NT2/D1 (cell line): ENCODE results near the gene RNF151.

ENCODE experiments used
- SUZ12 ChIP-seq: IDR thresholded peaks from 2 replicates; pipeline ENCODE4 v1.6.1; 2011; ENCODE audit not compliant: insufficient read length, insufficient read depth; ENCODE audit errors: extremely low read depth
- YY1 ChIP-seq: IDR thresholded peaks from 2 replicates; pipeline ENCODE4 v1.6.1; 2011; ENCODE audit not compliant: insufficient read length, insufficient read depth
- ZNF274 ChIP-seq: IDR thresholded peaks from 2 replicates; pipeline ENCODE4 v1.6.1; 2011; ENCODE audit warnings: mild to moderate bottlenecking, low read depth, low read length

- TF ChIP-seq SUZ12 (no peak), YY1 (no peak), ZNF274 (no peak)
Observed at GRCh38 chr16:1978476-1979120, 11.9 kb downstream of the RNF151 start.
